DOHH2 (cell line): ENCODE measurements around the gene PSME4.

Source experiments
- H3F3A ChIP-seq: fragments of 200-600 bp; sonication (generic), shearing (Covaris generic); 2 replicates; pipeline ENCODE4 v1.6.0; 2016; ENCODE audit warnings: antibody characterized with exemption, mild to moderate bottlenecking; ENCODE audit not compliant: control insufficient read depth, insufficient read depth
- H3K27ac ChIP-seq: fragments of 200-600 bp; sonication (generic); 2 replicates; pipeline ENCODE4 v1.5.1; 2014; ENCODE audit warnings: low read depth, mild to moderate bottlenecking, low read length, moderate library complexity
- H3K27me3 ChIP-seq: fragments of 200-600 bp; sonication (generic); 2 replicates; pipeline ENCODE4 v1.6.1; 2014; ENCODE audit warnings: mild to moderate bottlenecking, low read length, mixed read lengths; ENCODE audit not compliant: control insufficient read depth
- H3K36me3 ChIP-seq: fragments of 200-600 bp; sonication (generic); 2 replicates; pipeline ENCODE4 v1.6.1; 2014; ENCODE audit warnings: mild to moderate bottlenecking, low read length, moderate library complexity, mixed read lengths; ENCODE audit not compliant: control insufficient read depth
- H3K4me1 ChIP-seq: fragments of 200-600 bp; sonication (generic); 2 replicates; pipeline ENCODE4 v1.6.1; 2014; ENCODE audit warnings: mild to moderate bottlenecking, low read length, mixed read lengths; ENCODE audit not compliant: control insufficient read depth
- H3K4me2 ChIP-seq: fragments of 200-600 bp; sonication (generic); 2 replicates; pipeline ENCODE4 v1.6.0; 2014; ENCODE audit warnings: mild to moderate bottlenecking, low read length, moderate library complexity
- H3K4me3 ChIP-seq: fragments of 200-600 bp; sonication (generic); 2 replicates; pipeline ENCODE4 v1.5.1; 2014; ENCODE audit warnings: mild to moderate bottlenecking, low read length, mixed read lengths
- H3K79me2 ChIP-seq: fragments of 200-600 bp; sonication (generic); 2 replicates; pipeline ENCODE4 v1.6.1; 2014; ENCODE audit warnings: mild to moderate bottlenecking, low read length, mixed read lengths; ENCODE audit not compliant: control insufficient read depth
- H3K9me2 ChIP-seq: fragments of 200-600 bp; sonication (generic); replicated peaks from 2 replicates; pipeline ENCODE4 v1.6.1; 2014; ENCODE audit warnings: mild to moderate bottlenecking, low read length, mixed read lengths; ENCODE audit not compliant: control insufficient read depth
- H3K9me3 ChIP-seq: fragments of 200-600 bp; sonication (generic); 2 replicates; pipeline ENCODE4 v1.6.1; 2014; ENCODE audit warnings: antibody characterized with exemption, low read length, mixed read lengths; ENCODE audit not compliant: control insufficient read depth, insufficient read depth
- H4K20me1 ChIP-seq: fragments of 200-600 bp; sonication (generic); 2 replicates; pipeline ENCODE4 v1.6.0; 2014; ENCODE audit warnings: low read depth, mild to moderate bottlenecking, antibody characterized with exemption, low read length, moderate library complexity; ENCODE audit not compliant: control insufficient read depth, insufficient read depth
- CTCF ChIP-seq: fragments of 200-600 bp; sonication (generic); IDR thresholded peaks from one replicate; pipeline ENCODE4 v1.5.1; 2014; ENCODE audit warnings: antibody characterized with exemption, mild to moderate bottlenecking, low read depth, low read length; ENCODE audit not compliant: poor library complexity, severe bottlenecking
- EZH2phosphoT487 ChIP-seq: fragments of 200-600 bp; sonication (generic); IDR thresholded peaks from 2 replicates; pipeline ENCODE4 v1.6.1; 2017; ENCODE audit warnings: borderline replicate concordance, mild to moderate bottlenecking, antibody characterized with exemption, low read length, moderate library complexity, mixed read lengths

PSME4 gene

GRCh38 chr2:53907582-53907981 is 63.2 kb downstream of the PSME4 start:
- H3K9me3 ChIP-seq, result no peaks in the 10 kb centered on the region
- no peaks in the 10 kb centered on the region for H4K20me1 ChIP-seq
- H3K79me2 ChIP-seq, result no peaks in the 10 kb centered on the region
- H3K27ac ChIP-seq, result no peak overlapping the region
- no peaks in the 10 kb centered on the region for H3F3A ChIP-seq
- H3K4me3 ChIP-seq, result no peak overlapping the region
- no peak overlapping the region for H3K4me2 ChIP-seq
- H3K36me3 ChIP-seq, result peaks cover 86% of the 10 kb centered on the region
- no peaks in the 10 kb centered on the region for H3K4me1 ChIP-seq
- H3K27me3 ChIP-seq, result no peaks in the 10 kb centered on the region
- H3K9me2 ChIP-seq, result no peaks in the 10 kb centered on the region
- TF ChIP-seq EZH2phosphoT487 (no peak), CTCF (no peak)

GRCh38 chr2:53905396-53905795 is 65.4 kb downstream of the PSME4 start:
- H4K20me1 ChIP-seq, result no peaks in the 10 kb centered on the region
- no peaks in the 10 kb centered on the region for H3K9me2 ChIP-seq
- H3K36me3 ChIP-seq, result peaks cover 91% of the 10 kb centered on the region
- H3K4me1 ChIP-seq, result no peaks in the 10 kb centered on the region
- H3K27me3 ChIP-seq, result no peaks in the 10 kb centered on the region
- no peak for TF ChIP-seq EZH2phosphoT487
- TF ChIP-seq CTCF, result no peak
- no peaks in the 10 kb centered on the region for H3F3A ChIP-seq
- H3K79me2 ChIP-seq, result no peaks in the 10 kb centered on the region
- no peak overlapping the region for H3K4me3 ChIP-seq
- H3K9me3 ChIP-seq, result no peaks in the 10 kb centered on the region
- H3K27ac ChIP-seq, result no peak overlapping the region
- H3K4me2 ChIP-seq, result no peak overlapping the region

GRCh38 chr2:53903011-53903410 is 67.8 kb downstream of the PSME4 start:
- H3F3A ChIP-seq, result no peaks in the 10 kb centered on the region
- H3K4me2 ChIP-seq, result no peak overlapping the region
- no peak overlapping the region for H3K4me3 ChIP-seq
- H3K9me3 ChIP-seq, result no peaks in the 10 kb centered on the region
- TF ChIP-seq EZH2phosphoT487 (no peak), CTCF (no peak)
- H3K27ac ChIP-seq, result no peak overlapping the region
- no peaks in the 10 kb centered on the region for H3K79me2 ChIP-seq
- no peaks in the 10 kb centered on the region for H3K4me1 ChIP-seq
- peaks cover 97% of the 10 kb centered on the region for H3K36me3 ChIP-seq
- no peaks in the 10 kb centered on the region for H4K20me1 ChIP-seq
- no peaks in the 10 kb centered on the region for H3K9me2 ChIP-seq
- H3K27me3 ChIP-seq, result no peaks in the 10 kb centered on the region

- H3K27me3 ChIP-seq, result no peaks in the 10 kb centered on the region
- H3K4me2 ChIP-seq, result no peak overlapping the region
- no peaks in the 10 kb centered on the region for H3K9me3 ChIP-seq
- H3K4me3 ChIP-seq, result no peak overlapping the region
- no peaks in the 10 kb centered on the region for H4K20me1 ChIP-seq
- no peaks in the 10 kb centered on the region for H3K9me2 ChIP-seq
- H3K4me1 ChIP-seq, result no peaks in the 10 kb centered on the region
- no peak overlapping the region for H3K27ac ChIP-seq
- H3F3A ChIP-seq, result no peaks in the 10 kb centered on the region
- TF ChIP-seq EZH2phosphoT487 (no peak), CTCF (no peak)
- no peaks in the 10 kb centered on the region for H3K79me2 ChIP-seq
- H3K36me3 ChIP-seq, result peaks cover 96% of the 10 kb centered on the region
Observed at GRCh38 chr2:53901192-53901591, 69.6 kb downstream of the PSME4 start.
